Activated CD8-positive, alpha-beta memory T cell treated with anti-CD3 and anti-CD28 coated beads for 36 hours (primary cell): ENCODE data around the gene PSORS1C1. TPM values are rescaled to one million over a fixed set of nuclear protein-coding genes. Genes with fewer than 3 reads are reported as not detected.
"Not testable (repeated sequence)": the region's sequence is repeated elsewhere in the genome, so short reads cannot be mapped to it uniquely, and the experiment has no call there.

Experiments used
- CTCF ChIA-PET: fragments of 350-600 bp; sonication (Branson Sonifier 250); formaldehyde crosslinking; loops from one replicate; lab custom pipeline; 2021; ENCODE audit warnings: antibody characterized with exemption; lab: Charles Lee
- POLR2A ChIA-PET: fragments of 350-600 bp; sonication (Branson Sonifier 250); formaldehyde crosslinking; loops from one replicate; lab custom pipeline; 2021; ENCODE audit warnings: antibody characterized with exemption; lab: Charles Lee
- total RNA-seq, 2 experiments: library from RNA; stranded (reverse); gene quantifications; one replicate each; pipeline ENCODE4 v1.2.3, GENCODE V29; 2021

PSORS1C1 gene
- total RNA-seq, 2 experiments from 2014 or later = not detected

DNA sequence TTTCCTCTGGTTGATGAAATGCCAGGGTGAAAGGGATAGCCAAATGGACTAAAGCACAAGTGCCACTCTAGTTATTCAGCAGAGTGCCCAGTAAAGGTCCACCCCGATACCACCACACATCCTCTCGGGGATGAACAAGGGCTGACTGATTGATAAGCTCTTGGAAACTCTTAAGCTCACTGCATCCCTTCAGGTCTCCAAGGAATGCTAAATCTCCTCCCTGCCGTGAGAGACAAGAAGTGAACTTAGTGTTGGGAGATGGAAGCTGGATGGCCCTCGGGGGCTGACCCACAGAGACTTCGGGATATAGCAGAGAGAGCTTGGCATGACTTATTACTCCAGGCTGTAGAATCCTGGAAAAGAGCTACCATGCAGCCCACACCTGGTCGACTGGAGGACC lies 69.3 kb downstream of the PSORS1C1 start:
- CTCF ChIA-PET = interaction anchor here (0.8 kb wide), 1 partner anchor 46 kb away, joined by 3 read pairs; no protein-coding TSS in a partner anchor
- POLR2A ChIA-PET = interaction anchor here (0.6 kb wide), 1 partner anchor 439 kb away, joined by 9 read pairs; no protein-coding TSS in a partner anchor

DNA sequence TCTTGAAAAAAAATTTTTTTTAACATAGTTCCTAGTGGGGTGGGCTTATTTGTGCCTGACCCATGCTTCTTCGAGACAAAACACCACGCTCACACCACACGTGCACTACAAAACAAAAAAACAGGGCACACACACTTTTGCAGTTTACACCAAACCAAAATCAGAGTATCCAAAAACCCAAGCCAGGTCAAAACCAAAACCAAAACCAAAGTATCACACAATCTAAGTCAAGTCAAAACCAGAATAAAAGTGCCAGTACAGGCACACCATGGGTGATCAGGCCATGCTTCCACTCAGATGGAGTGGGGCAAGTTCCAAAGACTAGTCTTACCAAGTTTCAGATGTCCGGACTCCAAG lies 71.1 kb downstream of the PSORS1C1 start:
- CTCF ChIA-PET, POLR2A ChIA-PET: not testable (repeated sequence)

DNA sequence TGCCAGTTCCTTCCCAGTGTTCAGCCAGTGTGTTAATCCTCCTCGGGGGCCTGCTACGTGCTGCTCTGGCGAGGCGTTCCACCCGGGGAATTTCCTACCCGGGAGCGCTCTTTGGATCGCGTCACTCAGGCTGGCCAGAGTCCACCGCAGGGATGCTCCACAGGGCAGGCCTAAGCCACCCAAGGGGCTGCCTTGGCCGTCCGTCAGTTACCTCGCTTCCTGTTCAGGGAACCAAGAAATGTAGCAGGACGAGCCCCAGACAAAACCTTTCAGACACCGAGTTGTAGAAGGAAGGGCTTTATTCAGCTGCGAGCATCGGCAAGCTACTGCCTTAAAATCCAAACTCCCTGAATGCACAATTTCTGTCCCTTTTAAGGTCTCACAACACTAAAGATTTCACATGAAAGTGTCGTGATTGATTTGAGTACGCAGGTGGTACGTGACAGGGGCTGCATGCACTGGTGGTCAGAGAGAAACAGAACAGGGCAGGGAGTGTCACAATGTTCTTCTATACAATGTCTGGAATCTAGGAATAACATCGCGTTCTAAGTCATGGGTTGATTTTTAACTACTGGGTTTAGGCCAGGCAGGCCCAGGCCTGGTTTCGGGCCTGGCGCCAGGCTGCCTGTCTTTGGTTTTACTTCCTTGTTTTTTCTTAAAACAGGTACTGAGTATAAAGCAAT lies 71.6 kb downstream of the PSORS1C1 start:
- ChIA-PET POLR2A (no interaction called here), CTCF (no interaction called here)

DNA sequence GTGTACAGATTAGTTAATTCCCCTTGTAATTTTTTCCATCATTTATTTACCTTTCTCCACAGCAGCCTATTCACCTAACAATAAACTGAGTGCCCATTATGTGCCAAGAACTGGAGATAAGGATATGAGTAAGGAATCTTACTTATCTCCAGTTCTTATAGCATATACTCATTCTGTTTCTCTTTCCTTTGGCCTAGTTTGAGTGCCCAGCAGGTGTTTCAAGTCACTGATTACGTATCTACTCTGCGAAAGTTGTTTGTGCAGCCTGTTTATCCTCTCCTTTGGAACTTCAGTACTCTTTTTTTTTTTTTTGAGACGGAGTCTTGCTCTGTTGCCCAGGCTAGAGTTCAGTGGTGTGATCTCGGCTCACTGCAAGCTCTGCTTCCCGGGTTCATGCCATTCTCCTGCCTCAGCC lies 73.2 kb downstream of the PSORS1C1 start:
- ChIA-PET POLR2A (no interaction called here), CTCF (no interaction called here)

DNA sequence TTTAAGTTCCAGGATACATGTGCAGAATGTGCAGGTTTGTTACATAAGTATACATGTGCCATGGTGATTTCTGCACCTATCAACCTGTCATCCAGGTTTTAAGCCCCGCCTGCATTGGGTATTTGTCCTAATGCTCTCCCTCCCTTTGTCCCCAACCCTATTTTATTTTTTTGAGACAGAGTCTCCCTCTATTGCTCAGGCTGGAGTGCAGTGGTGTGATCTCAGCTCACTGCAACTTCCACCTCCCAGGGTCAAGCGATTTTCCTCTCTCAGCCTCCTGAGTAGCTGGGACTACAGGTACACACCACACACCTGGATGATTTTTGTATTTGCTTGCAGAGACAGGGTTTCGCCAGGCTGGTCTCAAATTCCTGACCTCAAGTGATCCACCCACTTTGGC lies 74.6 kb downstream of the PSORS1C1 start:
- CTCF ChIA-PET, POLR2A ChIA-PET: not testable (repeated sequence)

Other genes starting within 250 kb of the PSORS1C1 start
- 1 to 10 TPM; 8.6 to 8.7 TPM for gene DDR1, start 230.3 kb upstream of the PSORS1C1 start, total RNA-seq
- gene GTF2H4, start 206.6 kb upstream of the PSORS1C1 start, total RNA-seq = 10 to 100 TPM; 47.0 to 51.3 TPM
- 10 to 100 TPM; 80.1 to 88.6 TPM for gene VARS2, start 200.6 kb upstream of the PSORS1C1 start, total RNA-seq
- not detected for gene SFTA2, start 182.6 kb upstream of the PSORS1C1 start, total RNA-seq
- not detected for gene MUCL3, start 173.8 kb upstream of the PSORS1C1 start, total RNA-seq
- not detected for gene MUC21, start 131.1 kb upstream of the PSORS1C1 start, total RNA-seq
- not detected for gene MUC22, start 104.3 kb upstream of the PSORS1C1 start, total RNA-seq
- gene C6orf15, start 2.2 kb upstream of the PSORS1C1 start, total RNA-seq = not detected
- not detected for gene CDSN, start 5.6 kb downstream of the PSORS1C1 start, total RNA-seq
- gene PSORS1C2, start 24.3 kb downstream of the PSORS1C1 start, total RNA-seq = not detected
- gene CCHCR1, start 43.0 kb downstream of the PSORS1C1 start, total RNA-seq = 10 to 100 TPM; 47.1 to 47.7 TPM
- gene TCF19, start 43.8 kb downstream of the PSORS1C1 start, total RNA-seq = 100 to 1,000 TPM in 1 of 2 experiments, 10 to 100 TPM in 1; 98.1 to 103 TPM
- gene POU5F1, start 55.9 kb downstream of the PSORS1C1 start, total RNA-seq = under 1 TPM in 1 of 2 experiments, not detected in 1; 0.15 TPM
- 100 to 1,000 TPM; 647 to 650 TPM for gene HLA-C, start 157.3 kb downstream of the PSORS1C1 start, total RNA-seq
- gene HLA-B, start 242.4 kb downstream of the PSORS1C1 start, total RNA-seq = 1,000 to 10,000 TPM; 2,691 to 2,699 TPM